OCI-LY1 (cell line): ENCODE results near the gene LMF1.

Source experiments
- H2AFZ ChIP-seq: fragments of 200-600 bp; sonication (generic), shearing (Covaris generic); 2 replicates; pipeline ENCODE4 v1.6.0; 2014; ENCODE audit warnings: antibody characterized with exemption, mild to moderate bottlenecking, low read length
- H3F3A ChIP-seq: fragments of 200-600 bp; sonication (generic), shearing (Covaris generic); 2 replicates; pipeline ENCODE4 v1.6.0; 2014; ENCODE audit warnings: mild to moderate bottlenecking, antibody characterized with exemption, low read length, moderate library complexity; ENCODE audit not compliant: insufficient read depth
- H3K27ac ChIP-seq: fragments of 200-600 bp; sonication (generic); 2 replicates; pipeline ENCODE4 v1.5.1; 2014; ENCODE audit warnings: low read length, mixed run types, mild to moderate bottlenecking, low read depth; ENCODE audit not compliant: poor library complexity, severe bottlenecking
- H3K27me3 ChIP-seq: fragments of 200-600 bp; sonication (generic); 2 replicates; pipeline ENCODE4 v1.6.0; 2014; ENCODE audit warnings: antibody characterized with exemption, mild to moderate bottlenecking, low read length, moderate library complexity; ENCODE audit not compliant: insufficient read depth
- H3K36me3 ChIP-seq: fragments of 200-600 bp; sonication (generic); 2 replicates; pipeline ENCODE4 v1.6.1; 2014; ENCODE audit warnings: mild to moderate bottlenecking, antibody characterized with exemption, low read length, moderate library complexity, mixed read lengths; ENCODE audit not compliant: insufficient read depth
- H3K4me1 ChIP-seq: fragments of 200-600 bp; sonication (generic); 2 replicates; pipeline ENCODE4 v1.5.1; 2014; ENCODE audit warnings: mild to moderate bottlenecking, low read length, moderate library complexity; ENCODE audit not compliant: insufficient read depth, severe bottlenecking
- H3K4me2 ChIP-seq: fragments of 200-600 bp; sonication (generic), shearing (Covaris generic); 2 replicates; pipeline ENCODE4 v1.6.1; 2014; ENCODE audit warnings: low read length
- H3K4me3 ChIP-seq: fragments of 200-600 bp; sonication (generic); 2 replicates; pipeline ENCODE4 v1.5.1; 2014; ENCODE audit warnings: low read length, low read depth, mild to moderate bottlenecking, mixed read lengths; ENCODE audit not compliant: poor library complexity, severe bottlenecking
- H3K79me2 ChIP-seq: fragments of 200-600 bp; shearing (Covaris generic); 2 replicates; pipeline ENCODE4 v1.6.1; 2016; ENCODE audit warnings: mixed run types, low read length, mixed read lengths; ENCODE audit not compliant: insufficient read depth
- H3K9ac ChIP-seq: fragments of 200-600 bp; sonication (generic), shearing (Covaris generic); 2 replicates; pipeline ENCODE4 v1.6.1; 2014; ENCODE audit warnings: mild to moderate bottlenecking, low read length, mixed read lengths
- H3K9me2 ChIP-seq: fragments of 200-600 bp; sonication (generic), shearing (Covaris generic); 2 replicates; pipeline ENCODE4 v1.6.1; 2014; ENCODE audit warnings: low read depth, mild to moderate bottlenecking, low read length, mixed read lengths
- H3K9me3 ChIP-seq: fragments of 200-600 bp; shearing (Covaris generic); 2 replicates; pipeline ENCODE4 v1.6.1; 2014; ENCODE audit warnings: low read length, mixed read lengths
- H4K20me1 ChIP-seq: fragments of 200-600 bp; sonication (generic), shearing (Covaris generic); 2 replicates; pipeline ENCODE4 v1.6.0; 2016; ENCODE audit warnings: mild to moderate bottlenecking, low read length; ENCODE audit not compliant: insufficient read depth
- EZH2 ChIP-seq: fragments of 200-600 bp; sonication (generic), shearing (Covaris generic); IDR thresholded peaks from 2 replicates; pipeline ENCODE4 v1.8.0; 2017; ENCODE audit warnings: borderline replicate concordance, mixed run types, mild to moderate bottlenecking, antibody characterized with exemption, low read length, moderate library complexity, mixed read lengths
- TF ChIP-seq, protein P1 (sequence below): fragments of 200-600 bp; sonication (generic), shearing (Covaris generic); IDR thresholded peaks from 2 replicates; pipeline ENCODE4 v1.5.1; 2017; ENCODE audit warnings: mild to moderate bottlenecking, antibody characterized with exemption, low read length, moderate library complexity, mixed read lengths

LMF1 gene

DNA sequence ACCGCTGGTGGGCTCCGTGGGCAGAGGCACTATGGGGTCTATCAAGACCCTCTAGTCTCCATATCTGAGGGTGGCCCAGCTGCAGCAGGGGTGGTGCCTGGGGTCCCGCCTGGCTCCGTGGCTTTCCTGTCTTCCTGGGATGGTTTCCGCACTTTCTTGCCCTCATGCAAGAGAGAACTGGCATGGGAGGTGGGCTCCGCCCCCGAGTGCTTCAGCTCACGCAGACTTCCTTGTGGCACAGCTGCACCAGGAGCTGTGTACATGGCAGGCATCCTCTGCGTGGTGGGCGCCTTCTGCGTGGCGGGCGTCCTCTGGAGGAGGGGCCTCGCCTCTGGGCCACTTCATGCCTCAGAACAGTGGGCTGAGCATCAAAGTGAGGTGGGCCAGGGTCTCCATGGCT lies 73.1 kb downstream of the LMF1 start:
- Histone ChIP-seq H3K79me2 (no peaks in the 10 kb centered on the region), H3F3A (no peaks in the 10 kb centered on the region), H3K9ac (no peak overlapping the region), H3K9me2 (no peaks in the 10 kb centered on the region), H3K27ac (no peak overlapping the region), H3K4me2 (no peak overlapping the region), H3K9me3 (no peaks in the 10 kb centered on the region), H3K4me3 (no peak overlapping the region), H2AFZ (no peak overlapping the region), H3K36me3 (no peaks in the 10 kb centered on the region), H3K27me3 (no peaks in the 10 kb centered on the region), H4K20me1 (no peaks in the 10 kb centered on the region), H3K4me1 (no peaks in the 10 kb centered on the region)
- TF ChIP-seq EZH2, result no peak
- TF ChIP-seq, protein P1, sequence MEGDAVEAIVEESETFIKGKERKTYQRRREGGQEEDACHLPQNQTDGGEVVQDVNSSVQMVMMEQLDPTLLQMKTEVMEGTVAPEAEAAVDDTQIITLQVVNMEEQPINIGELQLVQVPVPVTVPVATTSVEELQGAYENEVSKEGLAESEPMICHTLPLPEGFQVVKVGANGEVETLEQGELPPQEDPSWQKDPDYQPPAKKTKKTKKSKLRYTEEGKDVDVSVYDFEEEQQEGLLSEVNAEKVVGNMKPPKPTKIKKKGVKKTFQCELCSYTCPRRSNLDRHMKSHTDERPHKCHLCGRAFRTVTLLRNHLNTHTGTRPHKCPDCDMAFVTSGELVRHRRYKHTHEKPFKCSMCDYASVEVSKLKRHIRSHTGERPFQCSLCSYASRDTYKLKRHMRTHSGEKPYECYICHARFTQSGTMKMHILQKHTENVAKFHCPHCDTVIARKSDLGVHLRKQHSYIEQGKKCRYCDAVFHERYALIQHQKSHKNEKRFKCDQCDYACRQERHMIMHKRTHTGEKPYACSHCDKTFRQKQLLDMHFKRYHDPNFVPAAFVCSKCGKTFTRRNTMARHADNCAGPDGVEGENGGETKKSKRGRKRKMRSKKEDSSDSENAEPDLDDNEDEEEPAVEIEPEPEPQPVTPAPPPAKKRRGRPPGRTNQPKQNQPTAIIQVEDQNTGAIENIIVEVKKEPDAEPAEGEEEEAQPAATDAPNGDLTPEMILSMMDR, result no peak

DNA sequence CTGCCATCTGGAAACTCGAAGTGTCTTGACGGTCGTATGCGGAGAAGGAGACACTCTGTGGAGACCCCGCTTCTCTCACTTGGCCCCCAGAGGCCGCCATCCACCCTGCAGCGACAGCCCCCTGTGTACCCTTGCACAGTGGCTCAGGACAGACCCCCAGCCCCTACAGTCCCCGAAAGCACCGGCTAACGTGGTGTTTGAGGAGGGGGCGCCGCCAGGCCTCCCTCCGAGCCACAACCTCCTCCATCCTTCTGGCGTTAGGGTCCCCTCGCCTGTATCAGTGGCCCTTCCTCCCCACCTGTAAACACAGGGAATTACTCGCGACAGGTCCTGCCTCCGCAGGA lies 73.6 kb downstream of the LMF1 start:
- Histone ChIP-seq H3K9me2 (no peaks in the 10 kb centered on the region), H3K4me3 (no peak overlapping the region), H3F3A (no peaks in the 10 kb centered on the region), H3K4me1 (no peaks in the 10 kb centered on the region), H3K79me2 (no peaks in the 10 kb centered on the region), H3K9me3 (no peaks in the 10 kb centered on the region), H3K36me3 (no peaks in the 10 kb centered on the region), H3K27me3 (no peaks in the 10 kb centered on the region), H3K9ac (no peak overlapping the region), H4K20me1 (no peaks in the 10 kb centered on the region), H3K4me2 (no peak overlapping the region), H2AFZ (no peak overlapping the region), H3K27ac (no peak overlapping the region)
- TF ChIP-seq, protein P1, result no peak
- no peak for TF ChIP-seq EZH2

DNA sequence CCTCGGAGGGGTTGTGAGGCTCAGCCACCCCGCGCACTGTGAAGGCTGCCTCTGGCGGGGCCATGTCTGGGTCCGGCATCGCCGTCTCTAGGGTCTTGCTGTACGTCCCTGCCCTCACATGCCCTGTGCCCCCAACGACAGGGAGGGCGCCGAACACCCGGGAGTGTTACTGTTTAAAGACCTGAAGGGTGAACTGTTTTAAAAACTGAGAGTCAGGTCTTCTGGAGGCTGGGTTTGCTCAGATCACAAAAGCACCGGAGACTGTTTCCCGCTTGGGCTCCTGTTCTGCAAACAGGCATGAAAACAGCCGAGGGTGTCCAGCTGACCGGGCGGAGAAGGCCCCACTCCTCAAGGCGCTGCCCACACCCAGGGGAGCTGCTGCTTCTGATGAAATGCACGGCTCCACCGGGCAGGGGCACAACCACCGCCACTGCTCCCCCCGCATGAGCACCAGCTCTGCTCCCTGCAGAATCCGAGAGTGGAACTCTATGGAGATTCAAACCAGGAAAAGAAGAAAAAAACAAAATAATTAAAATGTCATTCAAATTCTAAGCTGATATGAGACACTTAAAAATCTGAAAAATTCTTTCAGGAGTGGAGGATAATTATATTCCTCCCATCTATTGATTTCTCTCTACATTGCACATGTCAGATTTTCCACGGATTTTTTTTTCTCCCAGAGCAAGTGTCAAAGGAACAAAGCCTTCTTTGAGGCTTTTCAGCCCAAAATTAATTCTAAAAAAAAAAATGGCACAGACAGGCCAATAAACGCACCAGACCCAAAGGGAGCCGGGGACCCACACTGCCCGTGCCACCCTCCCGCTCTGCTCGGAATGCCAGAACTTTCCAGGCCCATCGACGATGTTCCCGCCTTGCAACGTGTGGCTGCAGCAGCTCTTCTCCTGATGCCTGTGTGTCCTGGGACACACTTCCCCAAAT lies 74.3 kb downstream of the LMF1 start:
- no peak overlapping the region for H3K4me3 ChIP-seq
- H3F3A ChIP-seq, result no peaks in the 10 kb centered on the region
- no peaks in the 10 kb centered on the region for H3K36me3 ChIP-seq
- H3K9ac ChIP-seq, result no peak overlapping the region
- H3K27me3 ChIP-seq, result no peaks in the 10 kb centered on the region
- H3K4me1 ChIP-seq, result no peaks in the 10 kb centered on the region
- H3K79me2 ChIP-seq, result no peaks in the 10 kb centered on the region
- no peak overlapping the region for H3K27ac ChIP-seq
- H3K9me2 ChIP-seq, result no peaks in the 10 kb centered on the region
- H2AFZ ChIP-seq, result no peak overlapping the region
- H3K9me3 ChIP-seq, result no peaks in the 10 kb centered on the region
- TF ChIP-seq, protein P1, result no peak
- TF ChIP-seq EZH2, result no peak
- no peaks in the 10 kb centered on the region for H4K20me1 ChIP-seq
- H3K4me2 ChIP-seq, result no peak overlapping the region
